Esophagus squamous epithelium (tissue), 5 donors: Measurements from ENCODE around the gene TMEM129. TPM values are rescaled to one million over a fixed set of nuclear protein-coding genes. Genes with fewer than 3 reads are reported as not detected.
"Not testable (repeated sequence)": the region's sequence is repeated elsewhere in the genome, so short reads cannot be mapped to it uniquely, and the experiment has no call there.

Experiments
- DNase-seq: peaks from one replicate; lab custom pipeline; 2025; lab: John Stamatoyannopoulos, UW
- H3K27ac ChIP-seq, 4 donors: fragments of 200-600 bp; sonication (generic); one replicate each; pipeline ENCODE4 v1.5.1; 2016 to 2019; ENCODE audit warnings: mild to moderate bottlenecking in 1 of 4
- H3K27me3 ChIP-seq, 4 donors: fragments of 200-600 bp; sonication (generic); 1 replicate in 3 of 4; 2 replicates in 1 of 4; pipeline versions ENCODE4 v1.5.1 to v1.6.0; 2017 to 2021; ENCODE audit warnings: antibody characterized with exemption in 1 of 4
- H3K36me3 ChIP-seq, 3 donors: fragments of 200-600 bp; sonication (generic); one replicate each; pipeline ENCODE4 v1.5.1; 2016 to 2019
- H3K4me1 ChIP-seq, 3 donors: fragments of 200-600 bp; sonication (generic); one replicate each; pipeline ENCODE4 v1.5.1; 2017 to 2019
- H3K4me3 ChIP-seq, 4 donors: fragments of 200-600 bp; sonication (generic); 1 replicate in 3 of 4; 2 replicates in 1 of 4; pipeline ENCODE4 v1.5.1; 2016 to 2019; ENCODE audit warnings: mild to moderate bottlenecking in 2 of 4, moderate library complexity in 1 of 4
- H3K9me3 ChIP-seq, 3 donors: fragments of 200-600 bp; sonication (generic); one replicate each; pipeline ENCODE4 v1.5.1; 2016 to 2019
- CTCF ChIP-seq, 6 experiments: fragments of 450-650 bp in 4 of 6; fragments of 200-600 bp in 2 of 6; sonication (generic) in 2 of 6; IDR thresholded peaks; one replicate each; pipeline ENCODE4 v1.5.1; 2016 to 2019; ENCODE audit warnings: antibody characterized with exemption in 6 of 6, mild to moderate bottlenecking in 4 of 6, moderate library complexity in 4 of 6
- POLR2A ChIP-seq, 4 donors: fragments of 450-650 bp; IDR thresholded peaks; one replicate each; pipeline ENCODE4 v1.6.1; 2017; ENCODE audit warnings: antibody characterized with exemption in 4 of 4, mild to moderate bottlenecking in 4 of 4, moderate library complexity in 3 of 4
- WGBS, 2 donors: methylation state at CpG; one replicate each; pipeline ENCODE4 v1.1.5; 2018; 5-methylcytosine and 5-hydroxymethylcytosine counted together
- intact Hi-C: fragments of 100-400 bp; cut with DNase I; formaldehyde crosslinking; loops from one replicate; pipeline ENCODE4 v1.15.0; 2022
- total RNA-seq, 4 donors: library from RNA; depleted of rRNA; stranded (reverse); fragments of >200 nt; gene quantifications; one replicate each; pipeline ENCODE4 v1.1.0, GENCODE V29; 2016
- donor health status: DM: yes; HTN: yes; CAD: no.

The TMEM129 gene
- total RNA-seq, 4 donors from 2014 or later, result 30.4 to 47.5 (median 38.3) TPM

GRCh38 chr4:1675136-1675801 is 45.9 kb downstream of the TMEM129 start:
- Histone ChIP-seq H3K4me3 (no peak overlapping the region), H3K36me3 (no peaks in the 10 kb centered on the region), H3K9me3 (no peaks in the 10 kb centered on the region), H3K27ac (no peak overlapping the region), H3K4me1 (no peaks in the 10 kb centered on the region), H3K27me3 (no peaks in the 10 kb centered on the region)
- DNase-seq, result no peak
- WGBS, 2 donors, result 63 to 78% methylated on average over 11 to 17 of the region's 19 CpGs
- TF ChIP-seq POLR2A (IDR thresholded peaks at IDR 0.05) (no peak), CTCF (IDR thresholded peaks at IDR 0.05) (no peak)
- intact Hi-C loops, result no loop called here

DNA sequence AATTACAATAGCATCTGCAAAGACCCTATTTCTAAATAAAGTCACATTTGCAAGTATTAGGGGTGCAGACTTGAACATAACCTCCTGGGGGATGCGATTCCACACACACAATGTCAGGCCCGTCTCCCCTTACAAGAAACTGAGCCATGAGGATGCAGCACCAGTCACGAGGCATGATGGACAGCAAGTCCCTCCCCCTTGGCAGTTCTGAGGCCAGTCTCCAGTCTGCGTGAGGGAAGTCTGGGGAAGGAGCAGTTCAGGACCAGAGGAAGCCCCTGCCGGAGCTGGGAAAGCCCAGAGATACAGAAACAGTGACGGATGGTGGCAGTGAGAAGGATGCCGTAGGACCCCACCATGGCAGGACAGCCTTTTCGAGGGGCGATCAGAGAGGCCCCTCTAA is 46.4 kb downstream of the TMEM129 start:
- no peaks in the 10 kb centered on the region for H3K27me3 ChIP-seq
- no peaks in the 10 kb centered on the region for H3K4me1 ChIP-seq
- no peak overlapping the region for H3K27ac ChIP-seq
- intact Hi-C loops, result no loop called here
- H3K9me3 ChIP-seq, result no peaks in the 10 kb centered on the region
- WGBS, 2 donors, result 78 to 86% methylated on average over 6 of the region's 9 CpGs
- TF ChIP-seq POLR2A (IDR thresholded peaks at IDR 0.05) (no peak), CTCF (IDR thresholded peaks at IDR 0.05) (no peak)
- H3K4me3 ChIP-seq, result no peak overlapping the region
- no peaks in the 10 kb centered on the region for H3K36me3 ChIP-seq
- no peak for DNase-seq

GRCh38 chr4:1673671-1674070 is 47.5 kb downstream of the TMEM129 start:
- H3K4me1 ChIP-seq, result no peaks in the 10 kb centered on the region
- no peak overlapping the region for H3K27ac ChIP-seq
- H3K4me3 ChIP-seq, result no peak overlapping the region
- H3K27me3 ChIP-seq, result no peaks in the 10 kb centered on the region
- H3K36me3 ChIP-seq, result no peaks in the 10 kb centered on the region
- intact Hi-C loops, result no loop called here
- 80 to 85% methylated on average over 12 to 16 of the region's 20 CpGs for WGBS, 2 donors
- no peak for DNase-seq
- no peaks in the 10 kb centered on the region for H3K9me3 ChIP-seq
- TF ChIP-seq POLR2A (IDR thresholded peaks at IDR 0.05), result no peak
- no peak for TF ChIP-seq CTCF (IDR thresholded peaks at IDR 0.05)

- H3K36me3 ChIP-seq, H3K27ac ChIP-seq, H3K4me3 ChIP-seq, H3K9me3 ChIP-seq, DNase-seq, intact Hi-C loops, H3K27me3 ChIP-seq, H3K4me1 ChIP-seq: not testable (repeated sequence)
- WGBS, 2 donors, result 89 to 91% methylated on average over 6 to 10 of the region's 20 CpGs
Measured at GRCh38 chr4:1671011-1671410, 50.1 kb downstream of the TMEM129 start.

DNA sequence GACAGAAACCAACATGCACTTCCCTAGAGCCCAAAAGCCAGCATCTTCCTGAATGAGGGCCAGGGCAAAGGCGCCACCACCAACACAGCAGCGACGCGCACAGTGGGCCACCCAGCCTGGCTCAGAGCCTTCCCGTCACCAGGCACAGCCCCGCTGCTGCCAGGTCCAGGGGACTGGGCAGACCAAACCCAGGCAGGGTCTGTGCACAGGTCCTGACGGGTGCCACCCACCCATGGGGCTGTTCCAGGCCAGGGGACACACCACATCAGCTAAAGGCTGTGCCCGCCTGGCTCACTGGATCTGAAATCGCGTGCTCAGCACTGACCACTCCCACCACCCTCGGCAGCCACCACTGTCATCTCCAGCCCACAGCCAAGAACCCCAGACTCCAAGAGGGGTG is 50.8 kb downstream of the TMEM129 start:
- TF ChIP-seq CTCF (IDR thresholded peaks at IDR 0.05) (no peak), POLR2A (IDR thresholded peaks at IDR 0.05) (no peak)
- intact Hi-C loops, result no loop called here

More for the DNA sequence above, 50.8 kb downstream of the TMEM129 start:
- DNase-seq, result no peak
- Histone ChIP-seq H3K4me1 (no peaks in the 10 kb centered on the region), H3K9me3 (no peaks in the 10 kb centered on the region), H3K4me3 (no peak overlapping the region), H3K27ac (no peak overlapping the region), H3K36me3 (no peaks in the 10 kb centered on the region), H3K27me3 (no peaks in the 10 kb centered on the region)
- 92% methylated on average over 5 of the region's 11 CpGs; no CpG with 5 or more reads in 1 of the 2 donors for WGBS, 2 donors
